Astrocyte (in vitro differentiated cells and primary cell): ENCODE measurements around the gene ZNF552.
"Not testable (repeated sequence)": the region's sequence is repeated elsewhere in the genome, so short reads cannot be mapped to it uniquely, and the experiment has no call there.

Experiments used
- EZH2 ChIP-seq: IDR thresholded peaks from 2 replicates; pipeline ENCODE4 v1.6.1; 2012; ENCODE audit warnings: mild to moderate bottlenecking, low read length, inconsistent platforms; ENCODE audit not compliant: insufficient read depth
- TF ChIP-seq, protein P1 (sequence below): IDR thresholded peaks from 2 replicates; pipeline ENCODE4 v1.5.1; 2011; ENCODE audit warnings: low read depth, mild to moderate bottlenecking, inconsistent platforms, low read length, moderate library complexity; ENCODE audit not compliant: insufficient read depth

DNA sequence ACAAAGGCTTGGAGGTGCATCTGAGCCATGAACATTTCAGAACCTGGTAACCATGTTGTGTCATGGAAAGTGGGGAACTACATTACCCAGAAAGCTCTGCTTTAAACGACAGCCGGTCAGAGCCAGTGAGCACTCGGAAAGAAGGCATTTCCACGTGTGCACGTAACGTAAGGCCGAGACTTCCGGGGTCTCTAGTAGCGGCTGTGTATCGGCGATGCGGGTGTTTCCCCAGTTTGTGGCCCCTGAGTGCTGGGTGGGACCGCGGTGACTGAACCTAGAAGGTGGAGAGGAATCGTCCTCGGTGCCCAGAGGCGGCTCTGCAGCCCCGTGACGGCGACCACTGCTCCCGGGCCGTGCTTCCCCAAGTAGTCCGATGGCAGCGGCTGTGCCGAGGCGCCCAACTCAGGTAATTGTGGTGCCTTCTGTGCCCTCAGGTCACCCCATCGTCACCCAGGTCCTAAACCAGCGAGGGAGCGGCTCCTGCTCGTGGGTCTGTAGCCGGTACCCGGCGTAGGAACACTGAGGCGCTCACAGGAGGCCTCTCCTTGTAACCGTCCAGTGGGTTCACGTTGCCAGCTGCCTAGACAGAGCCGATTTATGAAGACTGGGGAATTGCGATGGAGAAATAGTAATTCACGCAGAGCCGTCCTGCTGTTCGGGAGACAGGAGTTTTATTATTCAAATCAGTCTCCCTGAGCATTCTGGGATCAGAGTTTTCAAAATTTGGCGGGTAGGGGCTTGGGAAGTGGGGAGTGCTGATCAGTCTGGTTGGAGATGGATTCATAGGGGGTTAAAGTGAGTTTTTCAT lies 35.2 kb upstream of the ZNF552 start, which contains the start of gene ZNF587:
- TF ChIP-seq, protein P1, sequence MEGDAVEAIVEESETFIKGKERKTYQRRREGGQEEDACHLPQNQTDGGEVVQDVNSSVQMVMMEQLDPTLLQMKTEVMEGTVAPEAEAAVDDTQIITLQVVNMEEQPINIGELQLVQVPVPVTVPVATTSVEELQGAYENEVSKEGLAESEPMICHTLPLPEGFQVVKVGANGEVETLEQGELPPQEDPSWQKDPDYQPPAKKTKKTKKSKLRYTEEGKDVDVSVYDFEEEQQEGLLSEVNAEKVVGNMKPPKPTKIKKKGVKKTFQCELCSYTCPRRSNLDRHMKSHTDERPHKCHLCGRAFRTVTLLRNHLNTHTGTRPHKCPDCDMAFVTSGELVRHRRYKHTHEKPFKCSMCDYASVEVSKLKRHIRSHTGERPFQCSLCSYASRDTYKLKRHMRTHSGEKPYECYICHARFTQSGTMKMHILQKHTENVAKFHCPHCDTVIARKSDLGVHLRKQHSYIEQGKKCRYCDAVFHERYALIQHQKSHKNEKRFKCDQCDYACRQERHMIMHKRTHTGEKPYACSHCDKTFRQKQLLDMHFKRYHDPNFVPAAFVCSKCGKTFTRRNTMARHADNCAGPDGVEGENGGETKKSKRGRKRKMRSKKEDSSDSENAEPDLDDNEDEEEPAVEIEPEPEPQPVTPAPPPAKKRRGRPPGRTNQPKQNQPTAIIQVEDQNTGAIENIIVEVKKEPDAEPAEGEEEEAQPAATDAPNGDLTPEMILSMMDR: not testable (repeated sequence)
- not testable (repeated sequence) for TF ChIP-seq EZH2
